Stomach smooth muscle (tissue), 2 donors: Measurements from ENCODE around the gene PLEKHD1.
A peak's percentile ranks its signal among the peaks of the same experiment; 100 is the strongest.

Experiments
- H3K27ac ChIP-seq: one replicate; pipeline ENCODE4 v1.7.0; 2013; ENCODE audit warnings: mild to moderate bottlenecking, low read length, inconsistent platforms
- H3K27me3 ChIP-seq, 2 donors: one replicate each; pipeline ENCODE4 v1.7.0; 2013; ENCODE audit warnings: low read length in 2 of 2; ENCODE audit not compliant: insufficient read depth in 2 of 2, control insufficient read depth in 1 of 2
- H3K36me3 ChIP-seq, 2 donors: one replicate each; pipeline ENCODE4 v1.7.0; 2013; ENCODE audit warnings: low read length in 2 of 2; ENCODE audit not compliant: control insufficient read depth in 2 of 2, insufficient read depth in 2 of 2
- H3K4me1 ChIP-seq: one replicate; pipeline ENCODE4 v1.7.0; 2013; ENCODE audit warnings: low read length; ENCODE audit not compliant: control insufficient read depth, insufficient read depth
- H3K4me3 ChIP-seq, 2 donors: one replicate each; pipeline ENCODE4 v1.7.0; 2013; ENCODE audit warnings: low read length in 2 of 2
- H3K9ac ChIP-seq, 2 donors: one replicate each; pipeline ENCODE4 v1.7.0; 2013; ENCODE audit warnings: low read length in 2 of 2, mild to moderate bottlenecking in 1 of 2
- H3K9me3 ChIP-seq, 2 donors: one replicate each; pipeline ENCODE4 v1.7.0; 2013; ENCODE audit warnings: low read length in 2 of 2; ENCODE audit not compliant: control insufficient read depth in 2 of 2
- donor health status: healthy.
- donor health status: Pancreatic carcinoma.

The PLEKHD1 gene

GRCh38 chr14:69481815-69482568 is 2.5 kb upstream of the PLEKHD1 start:
- Histone ChIP-seq H3K27ac (no peak overlapping the region), H3K9ac (no peak overlapping the region), H3K36me3 (no peaks in the 10 kb centered on the region), H3K9me3 (no peaks in the 10 kb centered on the region), H3K4me3 (no peak overlapping the region), H3K27me3 (peaks cover 32 to 34% of the 10 kb centered on the region in 2 donors), H3K4me1 (peaks cover 18% of the 10 kb centered on the region)

- peak overlapping the region; percentile 57 to 64 for H3K4me3 ChIP-seq
- H3K9ac ChIP-seq = no peak overlapping the region
- peaks cover 18% of the 10 kb centered on the region for H3K4me1 ChIP-seq
- H3K27me3 ChIP-seq = peaks cover 32 to 34% of the 10 kb centered on the region in 2 donors
- no peaks in the 10 kb centered on the region for H3K36me3 ChIP-seq
- H3K27ac ChIP-seq = no peak overlapping the region
- H3K9me3 ChIP-seq = no peaks in the 10 kb centered on the region
Measured at GRCh38 chr14:69483765-69484443, 624 bp upstream of the PLEKHD1 start.

DNA sequence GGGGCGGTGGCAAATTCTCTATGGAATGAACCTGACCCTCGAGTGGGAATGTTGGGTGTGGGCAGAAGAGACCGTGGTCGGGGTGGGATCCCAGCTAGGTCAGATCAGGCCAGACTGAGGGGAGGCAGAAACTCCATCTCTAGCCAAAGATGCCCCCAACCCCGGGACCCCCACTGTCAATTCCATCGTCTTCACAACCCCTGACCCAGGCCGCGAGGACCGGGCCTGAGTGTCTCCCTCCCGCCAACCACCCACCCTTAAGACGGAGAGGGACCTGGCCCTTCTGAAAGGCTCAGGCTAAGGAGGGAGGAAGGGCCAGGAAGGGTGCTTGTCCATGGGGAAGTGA is 760 bp downstream of the PLEKHD1 start:
- Histone ChIP-seq H3K9me3 (no peaks in the 10 kb centered on the region), H3K4me1 (peaks cover 18% of the 10 kb centered on the region), H3K27me3 (peaks cover 32 to 34% of the 10 kb centered on the region in 2 donors), H3K4me3 (peak overlapping the region in 1 of 2 donors; percentile 64), H3K27ac (no peak overlapping the region), H3K36me3 (no peaks in the 10 kb centered on the region), H3K9ac (no peak overlapping the region)

GRCh38 chr14:69485701-69486100 is 1.2 kb downstream of the PLEKHD1 start:
- peaks cover 32 to 34% of the 10 kb centered on the region in 2 donors for H3K27me3 ChIP-seq
- no peaks in the 10 kb centered on the region for H3K36me3 ChIP-seq

GRCh38 chr14:69487226-69487625 is 2.7 kb downstream of the PLEKHD1 start:
- Histone ChIP-seq H3K9me3 (no peaks in the 10 kb centered on the region), H3K27ac (no peak overlapping the region), H3K27me3 (peaks cover 31 to 34% of the 10 kb centered on the region in 2 donors), H3K4me3 (no peak overlapping the region), H3K9ac (no peak overlapping the region), H3K36me3 (no peaks in the 10 kb centered on the region), H3K4me1 (peaks cover 18% of the 10 kb centered on the region)

More at GRCh38 chr14:69485701-69486100, 1.2 kb downstream of the PLEKHD1 start:
- no peak overlapping the region for H3K4me3 ChIP-seq
- H3K9ac ChIP-seq = no peak overlapping the region
- H3K4me1 ChIP-seq = peaks cover 18% of the 10 kb centered on the region
- H3K9me3 ChIP-seq = no peaks in the 10 kb centered on the region
- H3K27ac ChIP-seq = no peak overlapping the region

- Histone ChIP-seq H3K4me3 (no peak overlapping the region), H3K4me1 (peaks cover 18% of the 10 kb centered on the region), H3K9ac (no peak overlapping the region), H3K9me3 (no peaks in the 10 kb centered on the region), H3K27me3 (peaks cover 27 to 34% of the 10 kb centered on the region in 2 donors), H3K36me3 (no peaks in the 10 kb centered on the region), H3K27ac (no peak overlapping the region)
Measured at GRCh38 chr14:69487771-69488170, 3.2 kb downstream of the PLEKHD1 start.

- H3K27me3 ChIP-seq = peaks cover 16 to 23% of the 10 kb centered on the region in 2 donors
- H3K4me3 ChIP-seq = no peak overlapping the region
- no peak overlapping the region for H3K27ac ChIP-seq
- H3K9ac ChIP-seq = no peak overlapping the region
- H3K9me3 ChIP-seq = no peaks in the 10 kb centered on the region
- peaks cover 7% of the 10 kb centered on the region for H3K4me1 ChIP-seq
- no peaks in the 10 kb centered on the region for H3K36me3 ChIP-seq
Measured at GRCh38 chr14:69489495-69489894, 5.0 kb downstream of the PLEKHD1 start.

- Histone ChIP-seq H3K4me1 (no peaks in the 10 kb centered on the region), H3K27ac (no peak overlapping the region), H3K9ac (no peak overlapping the region), H3K27me3 (peaks cover 14% of the 10 kb centered on the region in 2 donors), H3K4me3 (no peak overlapping the region), H3K9me3 (no peaks in the 10 kb centered on the region), H3K36me3 (no peaks in the 10 kb centered on the region)
Measured at GRCh38 chr14:69490219-69490918, 5.8 kb downstream of the PLEKHD1 start.

- peaks cover 6 to 7% of the 10 kb centered on the region in 2 donors for H3K27me3 ChIP-seq
- no peak overlapping the region for H3K9ac ChIP-seq
- H3K27ac ChIP-seq = no peak overlapping the region
Measured at GRCh38 chr14:69491193-69491592, 6.7 kb downstream of the PLEKHD1 start.

GRCh38 chr14:69493038-69493437 is 8.5 kb downstream of the PLEKHD1 start:
- Histone ChIP-seq H3K4me1 (no peaks in the 10 kb centered on the region), H3K36me3 (no peaks in the 10 kb centered on the region), H3K27ac (no peak overlapping the region), H3K27me3 (peaks cover 0 to 2% of the 10 kb centered on the region in 2 donors), H3K4me3 (no peak overlapping the region), H3K9me3 (no peaks in the 10 kb centered on the region), H3K9ac (no peak overlapping the region)

More at GRCh38 chr14:69491193-69491592, 6.7 kb downstream of the PLEKHD1 start:
- Histone ChIP-seq H3K4me1 (no peaks in the 10 kb centered on the region), H3K4me3 (no peak overlapping the region), H3K9me3 (no peaks in the 10 kb centered on the region), H3K36me3 (no peaks in the 10 kb centered on the region)
